ENCODE data around the gene H6PD.

The H6PD gene

DNA sequence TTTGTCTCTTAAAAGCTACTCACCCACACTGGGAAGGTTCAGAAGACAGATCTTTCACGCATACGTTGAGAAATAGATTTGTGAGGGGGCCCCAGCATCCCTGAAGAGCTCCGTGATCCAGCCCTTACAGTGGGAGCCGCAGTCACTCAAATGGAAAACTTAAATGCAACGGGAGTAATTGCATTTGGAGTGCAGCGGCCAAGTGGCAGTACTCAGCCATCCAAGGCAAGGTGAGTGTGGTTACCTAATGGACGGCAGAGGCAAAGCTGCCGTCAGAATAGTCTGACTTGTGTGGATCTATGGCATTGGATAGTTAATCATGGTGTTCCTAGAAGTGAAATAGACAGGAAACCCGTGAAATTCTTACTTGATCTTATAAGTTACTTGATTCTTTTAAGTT is 63.3 kb downstream of the H6PD start:
- DNase-seq (ENCODE audit: low spot score) = peak; percentile 37

DNA sequence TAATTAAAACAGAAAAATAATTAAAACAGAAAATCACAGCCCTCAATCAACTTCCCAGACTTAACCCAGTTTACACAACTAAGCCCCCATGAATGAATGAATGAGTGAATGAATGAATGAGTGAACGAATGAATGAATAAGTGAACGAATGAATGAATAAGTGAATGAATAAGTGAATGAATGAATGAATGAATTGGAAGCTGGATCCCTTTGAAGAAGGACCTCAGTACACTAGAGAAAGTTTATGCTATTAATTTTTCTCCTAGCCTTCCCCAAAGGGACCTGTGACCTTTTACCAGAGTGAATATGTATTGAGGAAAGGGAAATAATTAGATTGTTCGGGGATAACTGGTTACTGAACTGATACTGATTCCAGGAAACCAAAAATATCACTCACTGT is 63.7 kb downstream of the H6PD start:
- DNase-seq (ENCODE audit: low spot score) = no peak

DNA sequence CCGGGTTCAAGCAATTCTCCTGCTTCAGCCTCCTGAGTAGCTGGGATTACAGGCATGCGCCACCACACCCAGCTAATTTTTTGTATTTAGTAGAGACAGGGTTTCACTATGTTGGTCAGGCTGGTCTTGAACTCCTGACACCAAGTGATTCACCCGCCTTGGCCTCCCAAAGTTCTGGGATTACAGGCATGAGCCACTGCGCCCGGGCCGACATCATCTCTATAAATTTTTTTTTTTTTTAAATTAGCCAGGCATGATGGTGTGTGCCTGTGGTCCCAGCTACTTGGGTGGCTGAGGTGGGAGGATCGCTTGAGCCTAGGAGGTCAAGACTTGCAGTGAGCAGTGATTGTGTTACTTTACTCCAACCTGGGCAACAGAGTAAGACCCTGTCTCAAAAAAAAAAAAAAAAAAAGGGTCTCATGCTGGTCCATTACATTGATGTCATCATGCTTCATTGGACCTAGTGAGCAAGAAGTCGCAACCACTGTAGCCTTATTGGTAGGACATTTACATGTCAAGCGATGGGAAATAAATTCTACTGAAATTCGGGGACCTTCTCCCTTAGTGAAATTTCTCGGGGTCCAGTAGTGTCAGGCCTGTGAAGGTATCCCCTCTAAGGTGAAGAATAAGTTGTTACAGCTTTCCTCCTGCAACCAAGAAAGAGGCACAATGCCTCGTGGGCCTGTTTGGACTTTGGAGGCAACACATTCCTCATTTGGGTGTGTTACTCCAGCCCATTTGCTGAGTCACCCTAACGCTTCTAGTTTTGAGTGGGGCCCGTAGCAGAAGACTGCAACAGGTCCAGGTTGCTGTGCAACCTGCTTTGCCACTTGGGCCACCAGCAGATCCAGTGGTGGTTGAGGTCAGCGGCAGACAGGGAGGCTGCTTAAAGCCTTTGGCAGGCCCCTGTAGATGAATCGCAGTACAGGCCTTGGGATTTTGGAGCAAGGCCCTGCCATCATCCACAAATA is 65.3 kb downstream of the H6PD start:
- DNase-seq (ENCODE audit: low spot score) = peak; percentile 80

DNA sequence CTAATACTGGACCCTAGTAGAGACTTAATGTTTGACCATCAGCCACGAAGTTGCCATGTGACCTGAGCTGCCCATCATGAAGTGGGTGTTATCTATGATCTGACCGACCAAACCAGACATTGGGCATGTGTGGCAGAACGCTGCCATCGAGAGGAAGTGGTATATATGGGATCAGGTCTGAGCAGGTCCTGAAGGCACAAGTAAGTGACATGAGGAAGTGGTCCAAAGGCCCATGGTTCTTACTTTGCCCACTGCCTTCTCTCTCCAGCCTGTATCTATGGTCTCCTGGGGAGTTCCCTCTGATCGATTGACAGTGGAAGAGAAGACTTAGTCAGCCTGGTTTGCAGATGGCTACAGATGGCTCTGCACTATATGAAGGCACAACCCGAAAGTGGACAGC is 66.0 kb downstream of the H6PD start:
- DNase-seq (ENCODE audit: low spot score) = no peak

DNA sequence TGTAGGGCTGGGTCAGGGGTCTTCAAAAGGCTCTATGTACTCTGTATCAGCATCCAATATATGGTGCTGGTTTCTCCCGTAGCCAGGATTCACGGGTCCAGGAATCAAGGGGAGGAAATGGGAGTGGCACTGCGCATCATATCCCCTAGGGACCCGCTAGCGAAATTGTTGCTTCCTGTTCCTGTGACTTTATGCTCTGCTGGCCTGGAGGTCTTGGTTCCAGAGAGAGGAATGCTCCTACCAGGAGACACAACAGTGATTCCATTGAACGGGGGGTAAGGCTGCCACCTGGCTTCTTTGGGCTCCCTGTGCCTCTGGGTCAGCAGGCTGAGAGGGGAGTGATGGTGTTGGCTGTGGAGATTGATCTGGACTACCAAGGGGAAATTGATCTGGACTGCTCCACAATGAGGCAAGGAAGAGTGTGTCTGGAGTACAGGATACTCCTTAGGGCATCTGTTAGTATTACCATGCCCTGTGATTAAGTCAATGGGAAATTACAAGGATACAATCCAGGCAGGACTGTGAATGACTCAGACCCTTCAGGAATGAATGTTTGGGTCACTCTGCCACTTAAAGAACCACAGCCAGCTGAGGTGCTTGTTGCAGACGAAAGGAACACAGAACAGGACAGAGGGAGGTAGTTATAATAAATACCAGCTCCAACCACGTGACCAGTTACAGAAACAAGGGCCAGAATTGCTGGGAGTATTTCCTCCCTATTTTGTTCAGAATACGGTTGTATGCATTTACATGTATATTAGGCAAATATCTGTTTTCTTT is 68.4 kb downstream of the H6PD start:
- peak; percentile 96 for DNase-seq (ENCODE audit: low spot score)

DNA sequence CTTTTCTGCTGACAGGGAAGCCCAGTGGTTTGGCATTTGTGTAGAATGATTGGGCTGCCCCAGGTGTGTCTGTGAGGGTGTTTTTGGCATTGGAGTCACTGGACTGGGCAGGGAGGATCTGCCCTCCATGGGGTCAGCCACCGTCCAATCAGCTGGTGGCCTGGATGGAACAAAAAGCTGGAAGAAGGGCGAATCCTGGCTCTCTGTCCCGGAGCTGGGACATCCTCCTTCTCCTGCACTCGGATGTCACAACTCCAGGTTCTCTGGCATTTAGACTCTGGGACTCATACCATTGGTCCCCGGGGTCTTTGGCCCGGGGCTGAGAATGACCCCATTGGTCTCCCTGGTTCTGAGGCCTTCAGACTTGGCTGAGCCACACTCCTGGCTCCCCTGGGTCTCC is 69.3 kb downstream of the H6PD start:
- no peak for DNase-seq (ENCODE audit: low spot score)

DNA sequence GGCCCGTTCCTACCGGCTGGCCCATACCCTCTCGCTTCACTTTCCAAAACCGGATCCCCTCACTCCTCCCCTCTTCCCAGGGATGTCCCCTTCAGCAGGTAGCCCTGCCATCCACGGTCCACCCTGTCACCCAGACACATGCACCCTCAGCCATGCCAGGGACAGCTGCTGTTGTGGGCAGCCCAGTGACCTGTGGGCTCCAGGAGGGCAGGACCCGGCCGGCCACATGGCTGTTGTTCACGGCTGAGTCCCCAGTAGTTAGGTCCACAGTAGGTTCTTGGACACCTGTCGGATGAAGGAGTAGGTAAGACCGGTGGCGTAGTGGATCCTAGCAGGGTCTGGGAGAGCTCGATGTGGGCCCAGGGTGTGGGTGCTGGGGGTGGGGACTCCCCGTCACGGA is 70.6 kb downstream of the H6PD start:
- DNase-seq (ENCODE audit: low spot score) = no peak

DNA sequence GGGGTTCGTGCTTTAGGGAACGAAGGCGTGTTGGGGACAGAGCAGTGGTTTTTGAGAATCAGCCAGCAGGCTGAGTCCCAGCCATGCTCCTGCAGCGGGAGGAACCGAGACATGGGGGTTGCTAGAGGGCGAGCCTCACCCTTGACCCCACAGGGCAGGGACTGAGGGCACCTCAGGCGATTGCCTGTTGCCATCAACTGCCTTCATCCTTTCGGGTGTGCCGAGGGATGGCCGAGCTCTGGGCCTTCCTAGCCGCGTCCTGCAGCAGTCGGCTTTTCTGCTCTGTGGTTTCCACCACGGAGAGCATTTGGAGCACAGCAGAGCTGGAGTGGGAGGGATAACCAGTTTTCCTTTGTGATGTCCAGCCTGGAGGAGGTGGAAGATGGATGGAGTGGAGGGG is 71.4 kb downstream of the H6PD start:
- DNase-seq (ENCODE audit: low spot score) = no peak

DNA sequence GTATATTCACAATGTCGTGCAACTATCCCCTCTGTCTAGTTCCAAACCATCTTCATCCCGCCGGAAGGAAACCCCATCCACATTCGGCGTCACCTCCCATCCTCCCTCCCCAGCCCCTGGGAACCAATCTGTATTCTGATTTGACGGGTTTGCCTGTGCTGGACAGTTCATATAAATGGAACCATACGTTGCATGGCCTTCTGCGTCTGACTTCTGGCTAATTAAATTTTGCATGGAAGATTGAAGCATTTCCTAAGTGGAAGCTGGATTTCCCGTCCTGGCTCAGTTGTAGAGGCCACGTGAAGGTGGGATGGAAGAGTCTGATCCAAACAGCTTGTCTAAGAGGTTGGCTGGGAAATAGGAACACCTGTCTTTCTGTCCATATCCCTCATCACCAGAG is 72.7 kb downstream of the H6PD start:
- no peak for DNase-seq (ENCODE audit: low spot score)

DNA sequence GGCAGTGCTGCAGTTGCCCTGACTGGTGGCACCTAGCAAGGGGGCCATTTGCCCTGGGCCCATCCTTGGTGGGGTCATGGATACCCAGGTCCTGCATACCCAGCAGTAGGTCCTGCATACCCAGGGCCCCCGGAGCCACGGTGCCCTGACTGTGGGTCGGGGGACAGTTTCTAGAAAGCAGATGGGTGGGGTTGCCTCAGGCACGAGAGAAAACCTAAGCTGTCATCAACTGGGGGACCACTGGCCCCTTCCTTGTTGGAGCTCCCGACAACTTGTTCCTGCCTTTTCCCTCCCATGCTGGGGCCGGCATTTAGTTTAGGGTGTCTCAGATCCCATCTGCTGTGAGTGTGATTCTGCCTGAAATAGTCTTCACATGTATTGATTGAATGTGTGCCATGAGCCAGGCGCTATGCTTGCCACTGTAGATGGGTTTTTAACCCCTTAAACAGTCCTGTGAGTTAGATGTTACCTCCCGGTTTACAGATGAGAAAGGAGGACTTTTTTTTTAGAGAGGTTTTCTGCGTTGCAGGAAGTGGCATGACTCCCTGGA is 73.7 kb downstream of the H6PD start:
- no peak for DNase-seq (ENCODE audit: low spot score)

DNA sequence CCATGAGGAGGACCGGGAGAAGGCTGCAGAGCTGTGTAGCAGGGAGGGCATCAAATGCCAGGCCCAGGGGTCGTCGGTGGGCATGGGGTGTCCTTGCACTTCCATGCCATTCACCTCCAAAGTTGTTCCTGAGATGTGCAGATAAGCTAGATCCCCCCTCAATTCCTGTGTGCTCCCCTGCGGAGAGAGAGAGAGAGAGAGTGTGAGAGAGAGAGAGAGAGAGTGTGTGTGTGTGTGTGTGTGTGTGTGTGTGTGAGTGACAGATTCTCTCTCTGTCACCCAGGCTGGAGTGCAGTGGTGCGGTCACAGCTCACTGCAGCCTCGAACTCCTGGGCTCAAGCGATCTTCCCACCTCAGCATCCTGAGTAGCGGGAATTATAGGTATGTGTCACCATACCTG is 74.5 kb downstream of the H6PD start:
- DNase-seq (ENCODE audit: low spot score) = no peak

DNA sequence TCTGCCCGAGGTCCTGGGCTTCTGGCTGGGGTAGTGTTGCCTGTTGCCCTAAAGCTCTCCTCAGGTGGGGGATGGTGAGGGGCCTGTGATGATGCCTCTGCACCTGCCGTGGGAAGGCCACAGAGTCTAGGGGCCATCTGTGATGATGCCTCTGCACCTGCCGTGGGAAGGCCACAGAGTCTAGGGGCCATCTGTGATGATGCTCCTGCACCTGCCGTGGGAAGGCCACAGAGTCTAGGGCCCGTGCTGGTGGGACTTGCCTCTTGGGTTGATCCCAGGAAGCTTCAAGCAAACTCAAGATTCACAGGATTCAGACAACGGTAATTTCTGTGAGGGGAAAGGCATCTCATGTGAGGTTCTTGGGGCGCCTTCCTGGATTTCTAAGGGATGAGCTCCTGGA is 75.4 kb downstream of the H6PD start:
- DNase-seq (ENCODE audit: low spot score) = no peak

DNA sequence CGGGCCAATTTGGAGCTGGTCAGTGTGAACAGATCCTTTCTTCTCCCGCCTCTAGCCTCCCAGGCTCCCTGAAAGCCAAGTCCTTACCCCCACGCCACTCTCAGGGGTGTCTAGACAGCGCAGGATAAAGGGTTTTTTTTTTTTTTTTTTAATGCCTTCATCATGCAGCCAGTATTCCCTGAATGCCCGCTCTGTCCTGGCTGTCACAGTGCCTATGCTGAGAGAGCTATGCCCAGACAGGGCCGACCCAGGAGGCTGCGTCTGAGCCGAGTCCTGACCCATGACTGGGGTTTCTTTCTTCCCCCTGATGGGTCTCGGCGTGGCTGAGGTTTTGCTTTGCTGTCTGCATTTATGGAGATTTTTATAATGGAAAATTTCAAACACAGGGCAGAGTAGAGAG is 76.5 kb downstream of the H6PD start:
- DNase-seq (ENCODE audit: low spot score) = no peak

DNA sequence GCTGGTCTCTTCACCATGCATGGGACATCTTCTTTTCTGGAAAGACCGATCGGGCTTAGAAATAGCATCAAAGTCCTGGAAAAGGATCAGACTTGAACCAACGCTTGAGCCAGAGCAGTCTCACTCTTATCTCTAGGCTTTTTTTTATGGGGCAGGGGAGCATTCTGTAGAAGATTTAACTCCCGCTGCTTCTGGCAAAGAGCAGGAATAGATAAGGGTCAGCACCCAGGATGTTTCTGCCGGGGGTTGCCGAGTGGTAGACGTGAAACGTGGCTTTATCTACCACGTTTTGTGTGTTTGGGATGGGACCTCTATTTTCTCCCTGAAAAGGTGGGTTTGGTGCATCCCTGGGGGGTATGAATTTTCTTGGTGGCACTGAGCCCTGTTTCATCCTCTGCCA is 76.9 kb downstream of the H6PD start:
- DNase-seq (ENCODE audit: low spot score) = no peak

DNA sequence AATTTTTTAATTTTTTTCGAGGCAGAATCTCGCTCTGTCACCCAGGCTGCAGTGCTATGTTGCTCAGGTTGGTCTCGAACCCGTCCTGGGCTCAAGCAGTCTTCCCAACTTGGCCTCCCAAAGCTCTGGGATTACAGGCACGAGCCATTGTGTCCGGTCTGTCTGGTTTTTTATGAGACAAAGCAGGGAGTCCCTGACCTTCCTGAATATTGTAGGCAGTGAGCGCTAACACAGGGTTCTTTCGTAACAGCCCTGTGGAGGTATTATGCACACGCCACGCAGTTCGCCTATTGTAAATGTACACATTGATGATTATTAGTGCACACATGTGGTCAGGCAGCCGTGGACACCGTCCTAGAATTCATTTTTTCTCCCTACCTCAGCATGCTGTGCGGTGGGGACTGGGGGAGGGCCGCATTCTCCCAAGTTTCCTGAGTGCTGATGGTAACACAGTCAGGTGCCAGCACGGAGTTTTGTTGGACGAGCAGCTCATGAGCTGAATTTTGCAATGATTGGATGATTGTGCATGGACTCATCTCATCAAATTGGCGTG is 77.7 kb downstream of the H6PD start:
- no peak for DNase-seq (ENCODE audit: low spot score)

DNA sequence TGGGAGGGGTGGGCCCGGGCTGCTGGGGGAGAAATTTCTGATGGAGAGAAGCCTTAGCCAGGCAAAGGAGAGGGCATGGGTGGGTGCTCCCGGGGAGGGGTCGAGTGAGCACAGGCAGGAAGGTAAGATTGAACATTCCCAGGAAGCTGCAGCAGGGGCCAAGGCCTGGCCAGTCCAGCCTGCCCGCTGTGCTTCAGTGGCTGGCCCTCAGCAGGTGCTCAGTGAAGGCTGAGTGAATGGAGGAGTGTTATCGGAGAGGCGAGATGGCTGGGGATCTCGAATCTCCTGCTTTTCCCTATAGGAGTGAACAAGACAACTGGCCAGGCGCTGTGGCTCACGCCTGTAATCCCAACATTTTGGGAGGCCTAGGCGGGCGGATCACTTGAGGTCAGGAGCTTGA is 79.0 kb downstream of the H6PD start:
- DNase-seq (ENCODE audit: low spot score) = no peak

DNA sequence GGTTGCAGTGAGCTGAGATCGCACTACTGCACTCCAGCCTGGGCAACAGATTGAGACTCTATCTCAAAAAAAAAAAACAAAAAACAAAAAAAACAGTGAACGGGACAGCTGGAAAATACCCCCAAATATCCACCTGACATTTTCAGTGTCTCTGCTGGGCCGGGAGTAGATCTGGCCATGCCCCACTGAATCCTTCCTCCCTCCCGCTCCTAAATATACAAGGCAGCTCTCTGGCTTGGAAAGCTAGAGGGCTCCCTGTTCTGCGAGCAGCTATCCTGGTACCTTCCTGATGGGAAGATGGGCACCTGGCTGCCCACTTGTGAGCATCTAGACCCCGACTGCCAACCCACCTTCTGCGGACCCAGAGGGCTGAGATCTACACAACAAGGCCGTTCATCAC is 79.5 kb downstream of the H6PD start:
- no peak for DNase-seq (ENCODE audit: low spot score)

DNA sequence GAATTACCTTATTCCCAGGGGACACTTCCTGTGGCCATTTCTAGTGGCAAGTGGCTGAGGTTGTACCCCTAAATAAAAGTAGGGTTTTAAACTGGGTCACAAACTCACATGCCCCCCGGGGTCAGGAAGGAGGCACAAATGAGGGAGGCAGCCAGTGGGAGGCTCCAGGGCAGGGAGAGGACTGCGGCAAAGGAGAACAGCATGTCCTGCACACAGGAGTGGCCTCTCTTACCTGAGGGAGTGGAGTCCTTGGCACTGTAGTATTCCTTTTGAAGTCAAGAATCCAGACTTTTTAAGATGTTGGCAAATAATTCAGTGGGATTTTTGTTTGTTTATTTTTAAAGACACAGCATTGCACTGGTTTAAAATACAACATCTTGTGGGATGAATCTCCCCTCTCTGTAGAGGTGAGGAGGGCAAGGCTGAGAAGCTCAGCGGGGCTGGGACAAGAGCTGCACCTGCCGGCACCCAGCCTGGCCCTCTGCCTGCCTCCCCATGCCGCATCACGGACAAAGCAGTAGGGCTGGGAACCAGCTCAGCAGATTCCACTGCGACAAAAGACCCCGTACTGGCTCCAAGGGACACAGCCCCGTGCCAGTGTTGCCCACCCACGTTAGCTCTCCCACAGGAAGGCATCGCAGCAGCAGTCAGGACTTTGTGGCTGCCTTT is 80.3 kb downstream of the H6PD start:
- no peak for DNase-seq (ENCODE audit: low spot score)

DNA sequence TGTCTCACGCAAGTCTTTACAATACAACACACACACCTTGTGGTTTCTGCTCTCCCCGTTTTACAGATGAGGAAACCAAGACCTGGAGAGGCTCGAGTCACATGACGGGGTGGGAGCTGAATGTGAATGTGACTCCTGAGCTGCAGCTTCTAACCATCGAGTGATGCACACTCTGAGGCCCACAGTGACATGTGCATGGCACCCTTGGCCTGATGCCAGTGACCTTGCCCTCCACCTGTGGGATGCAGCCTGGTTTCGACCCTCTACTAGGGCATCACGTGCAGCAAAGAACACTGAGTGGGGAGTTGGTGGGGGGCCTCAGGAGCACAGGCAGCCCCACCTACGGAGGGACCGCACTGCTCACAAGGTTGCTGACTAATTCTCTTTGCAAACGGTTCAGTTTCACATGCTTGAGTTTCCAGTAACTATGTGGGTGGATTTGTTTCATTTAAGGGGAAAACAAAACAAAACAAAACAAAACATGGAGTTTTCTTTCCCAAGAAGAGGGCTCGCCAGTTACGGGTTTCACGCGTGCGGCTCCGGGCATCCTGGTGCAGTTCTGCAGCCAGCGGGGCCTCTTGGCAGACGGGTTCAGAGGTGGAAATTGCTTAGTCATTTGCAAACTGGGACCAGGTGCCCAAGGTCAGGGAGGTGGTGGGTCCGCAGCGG is 81.0 kb downstream of the H6PD start:
- DNase-seq (ENCODE audit: low spot score) = peak; percentile 64

DNA sequence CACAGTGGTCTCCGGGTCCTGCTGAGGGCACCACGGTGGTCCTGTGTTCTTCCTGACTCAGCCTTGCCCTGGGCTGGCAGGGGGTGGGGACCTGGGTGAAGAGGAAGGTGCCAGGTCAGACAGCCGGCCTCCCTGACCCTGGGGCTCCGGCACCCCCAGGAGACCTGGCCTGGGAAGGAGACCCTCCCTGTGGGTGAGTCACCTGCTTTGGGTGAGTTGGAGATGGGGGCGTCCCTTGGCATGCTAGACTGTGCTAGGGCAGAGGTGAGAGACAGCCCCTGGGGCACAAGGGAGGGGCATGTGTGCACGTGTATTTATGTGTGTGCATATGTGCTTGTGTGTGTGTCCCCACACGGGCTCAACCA is 81.5 kb downstream of the H6PD start:
- DNase-seq (ENCODE audit: low spot score) = no peak

DNA sequence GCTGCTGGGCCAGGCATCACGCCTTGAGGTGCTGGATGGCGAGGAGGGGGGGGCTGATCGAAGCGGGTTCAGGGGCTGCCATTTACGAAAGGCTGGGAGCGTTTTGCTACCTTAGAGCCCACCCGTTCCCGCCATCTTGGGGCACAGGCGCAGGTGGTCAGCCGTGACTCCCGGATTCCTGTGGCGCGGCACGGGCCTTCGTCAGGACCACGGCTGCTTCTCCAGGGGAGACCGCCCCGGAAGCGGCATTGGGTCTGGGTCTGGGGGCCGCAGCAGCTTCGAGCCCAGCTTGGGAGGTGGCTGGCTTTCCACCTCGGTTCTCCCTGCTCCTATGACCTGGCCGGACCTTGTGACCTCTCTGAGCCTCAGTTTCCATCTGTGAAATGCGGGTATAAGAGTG is 81.9 kb downstream of the H6PD start:
- DNase-seq (ENCODE audit: low spot score) = no peak

DNA sequence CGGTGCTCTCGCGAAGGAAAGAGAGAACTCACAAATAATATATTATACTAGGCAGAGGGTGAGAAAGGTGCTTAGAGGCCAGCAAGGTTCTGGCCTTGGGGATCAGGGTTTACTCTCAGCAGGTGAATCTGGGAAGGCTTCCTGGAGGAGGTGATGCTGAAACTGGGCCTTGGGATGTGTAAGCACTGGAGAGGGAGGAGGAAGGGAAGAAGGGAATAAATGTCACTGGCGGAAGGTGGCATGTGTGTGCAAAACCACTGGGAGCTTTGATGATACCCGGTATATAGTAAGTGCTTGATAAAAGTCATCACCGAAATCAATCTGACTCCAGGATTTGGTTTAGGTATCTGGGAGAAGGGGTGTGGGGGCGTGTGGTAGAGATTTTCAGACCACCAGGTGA is 82.5 kb downstream of the H6PD start:
- no peak for DNase-seq (ENCODE audit: low spot score)

Measured in kidney tubule cell (primary cell).